Inflammatory macrophage (primary cell): ENCODE results near the gene UBN1.
"Not testable (repeated sequence)": the region's sequence is repeated elsewhere in the genome, so short reads cannot be mapped to it uniquely, and the experiment has no call there.

Source experiments
- DNase-seq, 2 donors: peaks; one replicate each; pipeline ENCODE4 v3.0.0-alpha.2; 2020 to 2022

The UBN1 gene

GRCh38 chr16:4884972-4885874 lies 37.9 kb downstream of the UBN1 start:
- no peak for DNase-seq

GRCh38 chr16:4886151-4886550 lies 38.9 kb downstream of the UBN1 start:
- DNase-seq: no peak

GRCh38 chr16:4888428-4889135 lies 41.3 kb downstream of the UBN1 start:
- no peak for DNase-seq

GRCh38 chr16:4890026-4890425 lies 42.7 kb downstream of the UBN1 start:
- no peak for DNase-seq

- DNase-seq: no peak
Measured at GRCh38 chr16:4890686-4891085, 43.4 kb downstream of the UBN1 start.

GRCh38 chr16:4891097-4891885 lies 44.0 kb downstream of the UBN1 start:
- DNase-seq: no peak

- DNase-seq: no peak
Measured at GRCh38 chr16:4891886-4892216, 44.6 kb downstream of the UBN1 start.

- DNase-seq: no peak
Measured at GRCh38 chr16:4892361-4893102, 45.3 kb downstream of the UBN1 start.

- DNase-seq: no peak
Measured at GRCh38 chr16:4893103-4893862, 46.0 kb downstream of the UBN1 start.

- DNase-seq: no peak
Measured at GRCh38 chr16:4894276-4895150, 47.2 kb downstream of the UBN1 start.

- no peak for DNase-seq
Measured at GRCh38 chr16:4895366-4895765, 48.1 kb downstream of the UBN1 start.

- DNase-seq: not testable (repeated sequence)
Measured at GRCh38 chr16:4896761-4897160, 49.5 kb downstream of the UBN1 start.

GRCh38 chr16:4897328-4897727 lies 50.0 kb downstream of the UBN1 start:
- no peak for DNase-seq

- no peak for DNase-seq
Measured at GRCh38 chr16:4898811-4899473, 51.7 kb downstream of the UBN1 start.

- no peak for DNase-seq
Measured at GRCh38 chr16:4899474-4899846, 52.2 kb downstream of the UBN1 start.

GRCh38 chr16:4900036-4900435 lies 52.8 kb downstream of the UBN1 start:
- no peak for DNase-seq

GRCh38 chr16:4900750-4901149 lies 53.5 kb downstream of the UBN1 start:
- DNase-seq: no peak

GRCh38 chr16:4902038-4902437 lies 54.8 kb downstream of the UBN1 start:
- DNase-seq: no peak

- no peak for DNase-seq
Measured at GRCh38 chr16:4904108-4904941, 57.0 kb downstream of the UBN1 start.
